HepG2 (cell line): ENCODE results near the gene LCE7A. TPM values are rescaled to one million over a fixed set of nuclear protein-coding genes. Genes with fewer than 3 reads are reported as not detected.

Source experiments
- ATAC-seq: fragments of 200-7000 bp; cut with Tn5 transposase; 3 replicates; pipeline ENCODE4 v1.9.1; 2020; ENCODE audit warnings: mild to moderate bottlenecking, moderate library complexity
- BruUV-seq: library from RNA; stranded (reverse); fragments of 400-500 nt; replicated peaks from 2 replicates; lab custom pipeline; 2021; lab: Mats Ljungman, UMichigan
- CTCF ChIA-PET: fragments of 300-600 bp; formaldehyde crosslinking; extraction: SDS; loops from one replicate; lab custom pipeline; 2021; ENCODE audit warnings: low total read pairs, inconsistent platforms, low intra/inter-chr PET ratio; lab: Yijun Ruan, JAX
- POLR2A ChIA-PET: fragments of 350-600 bp; sonication (Branson Sonifier 250); formaldehyde crosslinking; loops from one replicate; lab custom pipeline; 2020; ENCODE audit warnings: antibody characterized with exemption, inconsistent platforms; lab: Yijun Ruan, JAX
- DNase-seq: peaks from one replicate; pipeline ENCODE4 v3.0.0-alpha.2; 2015; ENCODE audit warnings: low spot score
- FAIRE-seq: peaks from 3 replicates; lab custom pipeline; 2011; peaks lifted over from hg19 to GRCh38; lab: Jason Lieb, UNC
- H2AFZ ChIP-seq: one replicate; pipeline ENCODE4 v1.6.1; 2011; ENCODE audit warnings: low read length, inconsistent platforms
- H3K27ac ChIP-seq: fragments of 300-600 bp; 3 replicates; pipeline ENCODE4 v1.8.0; 2011; ENCODE audit warnings: mixed run types, mild to moderate bottlenecking, mixed read lengths, low read length, inconsistent platforms; ENCODE audit not compliant: insufficient read depth; ENCODE audit errors: extremely low read length
- H3K27me3 ChIP-seq, 2 experiments: fragments of 200-600 bp in 1 of 2; 2 replicates in 1 of 2; 3 replicates in 1 of 2; pipeline versions ENCODE4 v1.6.0 to v1.8.0; 2011; ENCODE audit warnings: low read length in 2 of 2, mild to moderate bottlenecking in 2 of 2, moderate library complexity in 2 of 2, inconsistent platforms in 1 of 2; ENCODE audit not compliant: insufficient read depth in 2 of 2, control insufficient read depth in 1 of 2
- H3K36me3 ChIP-seq, 2 experiments: fragments of 200-600 bp in 1 of 2; replicated peaks in 1 of 2; 2 replicates in 1 of 2; 3 replicates in 1 of 2; pipeline versions ENCODE4 v1.5.1 to v1.8.0; 2011; ENCODE audit warnings: low read length in 2 of 2, inconsistent platforms in 1 of 2; ENCODE audit not compliant: insufficient read depth in 2 of 2, control insufficient read depth in 1 of 2
- H3K4me1 ChIP-seq: 2 replicates; pipeline ENCODE4 v1.5.1; 2012; ENCODE audit warnings: low read length, inconsistent platforms; ENCODE audit not compliant: insufficient read depth
- H3K4me2 ChIP-seq: 2 replicates; pipeline ENCODE4 v1.6.0; 2011; ENCODE audit warnings: low read depth, low read length, inconsistent platforms
- H3K4me3 ChIP-seq, 3 experiments: fragments of 200-600 bp in 1 of 3; sonication (generic), shearing (Covaris generic) in 1 of 3; replicated peaks in 1 of 3; 2 replicates each; pipeline ENCODE4 v1.5.1; 2011 to 2016; ENCODE audit warnings: low read length in 3 of 3, inconsistent platforms in 2 of 3, low read depth in 2 of 3, mild to moderate bottlenecking in 2 of 3, control low read depth in 1 of 3, mixed read lengths in 1 of 3; ENCODE audit not compliant: insufficient read depth in 1 of 3
- H3K79me2 ChIP-seq: one replicate; pipeline ENCODE4 v1.6.1; 2011; ENCODE audit warnings: low read length, inconsistent platforms; ENCODE audit not compliant: insufficient read depth
- H3K9ac ChIP-seq: 2 replicates; pipeline ENCODE4 v1.6.0; 2011; ENCODE audit warnings: mild to moderate bottlenecking, low read depth, low read length, inconsistent platforms; ENCODE audit not compliant: insufficient read depth
- H3K9me3 ChIP-seq: 2 replicates; pipeline ENCODE4 v1.5.1; 2012; ENCODE audit warnings: mild to moderate bottlenecking, low read length
- H4K20me1 ChIP-seq: 2 replicates; pipeline ENCODE4 v1.6.0; 2011; ENCODE audit warnings: inconsistent platforms, mild to moderate bottlenecking, low read length, moderate library complexity; ENCODE audit not compliant: insufficient read depth
- ARID4A ChIP-seq: sonication (generic); formaldehyde crosslinking; IDR thresholded peaks from 2 replicates; pipeline ENCODE4 v1.5.0; 2020; ENCODE audit warnings: mild to moderate bottlenecking, missing genetic modification reagents, borderline replicate concordance
- ARID5B ChIP-seq: IDR thresholded peaks from 2 replicates; pipeline ENCODE4 v1.4.0; 2020; ENCODE audit warnings: mild to moderate bottlenecking, missing genetic modification reagents
- ZBTB33 ChIP-seq: sonication (generic); formaldehyde crosslinking; IDR thresholded peaks from 2 replicates; pipeline ENCODE4 v1.4.0; 2020; ENCODE audit warnings: missing genetic modification reagents
- ZNF138 ChIP-seq: sonication (generic); formaldehyde crosslinking; IDR thresholded peaks from 2 replicates; pipeline ENCODE4 v1.5.0; 2020; ENCODE audit warnings: mild to moderate bottlenecking, low read depth, missing genetic modification reagents
- ZNF275 ChIP-seq: sonication (generic); formaldehyde crosslinking; IDR thresholded peaks from 2 replicates; pipeline ENCODE4 v1.8.0; 2022; ENCODE audit warnings: missing genetic modification reagents, mild to moderate bottlenecking, inconsistent platforms, borderline replicate concordance
- ZNF605 ChIP-seq: sonication (generic); formaldehyde crosslinking; IDR thresholded peaks from 2 replicates; pipeline ENCODE4 v1.8.0; 2022; ENCODE audit warnings: mild to moderate bottlenecking, missing genetic modification reagents
- ZNF770 ChIP-seq: sonication (generic); formaldehyde crosslinking; IDR thresholded peaks from 2 replicates; pipeline ENCODE4 v1.5.0; 2020; ENCODE audit warnings: mild to moderate bottlenecking, missing genetic modification reagents
- ZSCAN25 ChIP-seq: sonication (generic); formaldehyde crosslinking; IDR thresholded peaks from 2 replicates; pipeline ENCODE4 v1.8.0; 2022; ENCODE audit warnings: mild to moderate bottlenecking, missing genetic modification reagents
- WGBS: methylation state at CpG from one replicate; pipeline ENCODE4 v1.1.6; 2017; ENCODE audit warnings: low lambda C conversion rate; 5-methylcytosine and 5-hydroxymethylcytosine counted together
- in situ Hi-C: cut with HindIII; loops from 2 replicates; pipeline ENCODE4 v1.10.0; 2017; ENCODE audit warnings: low pct_unique_long_range_greater_than_20kb; ENCODE audit not compliant: extremely low pct_ligation_motif_present
- intact Hi-C: fragments of 100-400 bp; cut with micrococcal nuclease; formaldehyde crosslinking; loops from one replicate; pipeline ENCODE4 v1.10.0; 2022; ENCODE audit not compliant: unreplicated experiment
- polyA plus RNA-seq, 8 experiments: library from polyadenylated mRNA; depleted of rRNA in 3 of 8; stranded (reverse) in 7 of 8; unstranded in 1 of 8; fragments of >200 nt; fragmentation: Illumina TruSeq in 4 of 8; extraction: Trizol in 4 of 8; gene quantifications; 2 replicates each; pipeline versions ENCODE4 v1.2.1 to v1.2.3, GENCODE V29; 2011 to 2016; ENCODE audit warnings: low read depth in 4 of 8, missing spikeins in 1 of 8, mixed read lengths in 1 of 8; ENCODE audit not compliant: insufficient read depth in 1 of 8
- total RNA-seq, 5 experiments: library from RNA; depleted of rRNA; stranded (reverse); fragments of >200 nt; fragmentation: Illumina TruSeq; extraction: Trizol; gene quantifications; 2 replicates each; pipeline ENCODE4 v1.2.3, GENCODE V29; 2016; ENCODE audit warnings: low read depth in 1 of 5

LCE7A gene
- total and polyA plus RNA-seq, 2 of the 13 experiments (the other 11 are each of a cell fraction or from before 2014, with no cell fraction given): not detected

GRCh38 chr1:152878042-152878441, 18.2 kb downstream of the LCE7A start, which contains the start of gene SMCP:
TSS of gene SMCP (plus strand) at chr1:152878322. CDS start at chr1:152884423, 6,101 bp downstream.
- intact Hi-C loops: no loop called here
- ATAC-seq: no peak
- no peak for FAIRE-seq
- H2AFZ ChIP-seq: no peak within 1 kb of the TSS
- no peaks in the 10 kb centered on the region for H3K36me3 ChIP-seq
- H4K20me1 ChIP-seq: no peaks in the 10 kb centered on the region
- WGBS: 0% methylated on average over 1 of the region's 1 CpG
- H3K9ac ChIP-seq: no peak within 1 kb of the TSS
- H3K79me2 ChIP-seq: no peaks in the 10 kb centered on the region
- H3K9me3 ChIP-seq: no peaks in the 10 kb centered on the region
- no TSS peak for BruUV-seq
- CTCF ChIA-PET: no interaction called here
- no peak for DNase-seq
- no peaks in the 10 kb centered on the region for H3K27me3 ChIP-seq
- no peak within 1 kb of the TSS for H3K4me2 ChIP-seq
- in situ Hi-C loops: loop anchor here (10.0 kb wide), 2 partner anchors 317 to 347 kb away; no protein-coding TSS in a partner anchor
- H3K4me3 ChIP-seq: no peak within 1 kb of the TSS
- peaks cover 6% of the 10 kb centered on the region for H3K4me1 ChIP-seq
- no peak within 1 kb of the TSS for H3K27ac ChIP-seq
- POLR2A ChIA-PET: no interaction called here
- no peak for TF ChIP-seq ZNF138 (CRISPR knock-in tag)
- TF ChIP-seq ZSCAN25 (CRISPR knock-in tag): no peak
- no peak for TF ChIP-seq ZNF275 (CRISPR knock-in tag)
- no peak for TF ChIP-seq ZNF605 (CRISPR knock-in tag)
- TF ChIP-seq ARID4A (CRISPR knock-in tag): no peak
- TF ChIP-seq ZBTB33: no peak
- no peak for TF ChIP-seq ZNF770 (CRISPR knock-in tag)
- no peak for TF ChIP-seq ARID5B
